ENCODE measurements around the gene PPM1N.

Gene PPM1N

DNA sequence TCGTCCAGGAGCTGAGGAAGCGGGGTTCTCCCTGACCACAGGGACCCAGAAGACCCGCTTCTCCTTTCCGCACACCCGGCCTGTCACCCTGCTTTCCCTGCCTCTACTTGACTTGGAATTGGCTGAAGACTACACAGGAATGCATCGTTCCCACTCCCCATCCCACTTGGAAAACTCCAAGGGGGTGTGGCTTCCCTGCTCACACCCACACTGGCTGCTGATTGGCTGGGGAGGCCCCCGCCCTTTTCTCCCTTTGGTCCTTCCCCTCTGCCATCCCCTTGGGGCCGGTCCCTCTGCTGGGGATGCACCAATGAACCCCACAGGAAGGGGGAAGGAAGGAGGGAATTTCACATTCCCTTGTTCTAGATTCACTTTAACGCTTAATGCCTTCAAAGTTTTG lies 27.9 kb downstream of the PPM1N start:
- in situ Hi-C loops (cut with HindIII; ENCODE audit: low sequenced_read_pairs) = no loop called here

DNA sequence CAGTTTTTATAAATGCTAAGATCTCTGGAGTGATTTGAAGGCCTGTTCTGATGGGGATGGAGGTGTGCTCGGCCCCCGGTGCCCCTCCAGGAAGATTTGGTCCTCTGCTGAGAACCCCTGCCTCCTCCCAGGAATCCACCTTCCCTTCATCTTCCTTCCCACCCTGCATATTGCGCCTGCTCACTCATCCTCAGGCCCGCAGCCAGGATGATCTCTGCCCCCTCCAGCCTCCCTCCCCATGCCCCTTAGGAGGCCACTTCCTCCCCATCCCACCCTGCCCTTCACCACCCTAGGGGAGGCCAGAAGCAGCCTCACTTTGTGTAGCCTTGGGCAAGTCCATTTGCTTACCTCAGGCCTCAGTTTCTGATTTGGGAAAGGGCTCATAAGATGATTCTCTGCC lies 28.7 kb downstream of the PPM1N start:
- in situ Hi-C loops (cut with HindIII; ENCODE audit: low sequenced_read_pairs) = no loop called here

DNA sequence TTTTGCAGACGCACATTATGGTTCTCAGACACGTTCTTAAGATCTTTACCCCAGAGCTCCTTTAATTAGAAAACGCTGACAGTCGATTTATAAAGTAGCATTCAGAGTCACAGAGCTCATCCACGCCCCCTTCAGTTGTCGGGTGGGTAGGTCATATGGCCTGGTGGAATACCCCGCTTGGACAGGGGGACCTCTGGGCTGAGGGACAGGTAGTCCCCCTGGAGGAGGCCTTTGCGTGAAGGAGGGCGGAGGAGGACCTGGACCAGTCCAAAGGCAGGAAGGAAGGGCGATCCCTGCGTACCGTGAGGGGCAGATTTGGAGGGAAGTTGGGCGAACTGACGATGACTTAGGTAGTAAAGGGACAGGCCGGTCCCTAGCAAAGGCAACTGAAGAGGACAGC lies 29.5 kb downstream of the PPM1N start:
- in situ Hi-C loops (cut with HindIII; ENCODE audit: low sequenced_read_pairs) = no loop called here

DNA sequence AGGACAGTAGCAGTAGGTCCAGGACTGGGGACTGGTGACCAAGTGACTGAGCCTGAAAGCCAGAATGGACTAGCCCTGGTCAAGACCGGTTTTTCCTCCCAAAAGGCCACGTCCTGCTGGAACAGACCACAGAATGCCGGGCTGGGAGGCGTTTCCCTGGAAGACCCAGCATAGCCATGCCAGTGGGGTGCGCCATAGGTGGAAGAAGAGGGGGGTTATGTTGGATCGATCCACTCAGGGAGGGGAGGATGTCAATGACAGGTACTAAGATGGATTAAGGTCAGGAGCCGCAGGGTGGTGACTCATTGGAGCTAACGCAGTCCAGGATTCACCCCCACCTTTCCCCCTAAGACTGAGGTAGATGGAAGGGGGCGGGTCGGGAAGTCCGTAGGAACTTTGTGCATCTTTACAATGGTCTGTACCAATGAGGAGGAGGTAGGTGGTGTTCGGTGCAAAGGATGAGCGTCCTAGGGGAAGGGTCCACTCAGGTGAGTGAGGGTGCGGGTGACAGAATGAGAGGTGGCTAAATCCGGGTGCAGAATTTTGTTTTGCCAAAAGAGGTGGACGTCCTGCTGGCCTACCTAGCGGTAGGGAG lies 30.0 kb downstream of the PPM1N start:
- in situ Hi-C loops (cut with HindIII; ENCODE audit: low sequenced_read_pairs) = no loop called here

DNA sequence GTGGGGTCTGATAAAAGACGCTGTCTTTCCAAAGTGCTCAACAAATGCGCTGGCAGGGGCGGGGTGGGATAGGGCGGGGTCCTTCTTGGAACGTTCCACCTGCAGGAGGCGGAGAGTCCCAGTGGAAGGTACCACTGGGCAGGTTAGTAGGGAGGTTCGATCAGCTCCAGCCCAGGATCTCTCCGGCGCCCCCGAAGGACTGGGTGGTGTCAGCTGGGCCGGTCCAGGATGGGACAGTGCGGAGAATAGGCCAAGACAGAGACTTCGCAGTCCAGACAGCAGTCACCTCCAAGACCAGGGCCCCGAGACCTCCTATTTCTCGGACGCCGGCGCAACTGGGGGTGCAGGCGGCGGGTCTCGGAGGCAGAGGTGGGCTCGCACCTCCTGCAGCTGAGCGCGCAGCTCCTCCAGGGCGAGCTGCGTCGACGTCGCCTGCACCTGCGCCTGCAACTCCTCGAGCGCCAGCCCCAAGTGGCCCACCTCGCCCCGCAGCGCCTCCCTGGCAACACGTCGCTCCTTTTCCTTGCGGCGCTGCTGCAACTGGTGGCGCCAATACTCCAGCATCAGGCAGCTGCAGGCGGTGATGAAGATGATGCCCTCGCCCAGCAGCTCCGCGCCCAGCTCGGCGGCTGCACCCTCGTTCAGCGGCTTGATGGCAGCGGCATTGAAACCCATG lies 30.6 kb downstream of the PPM1N start:
- in situ Hi-C loops (cut with HindIII; ENCODE audit: low sequenced_read_pairs) = no loop called here

DNA sequence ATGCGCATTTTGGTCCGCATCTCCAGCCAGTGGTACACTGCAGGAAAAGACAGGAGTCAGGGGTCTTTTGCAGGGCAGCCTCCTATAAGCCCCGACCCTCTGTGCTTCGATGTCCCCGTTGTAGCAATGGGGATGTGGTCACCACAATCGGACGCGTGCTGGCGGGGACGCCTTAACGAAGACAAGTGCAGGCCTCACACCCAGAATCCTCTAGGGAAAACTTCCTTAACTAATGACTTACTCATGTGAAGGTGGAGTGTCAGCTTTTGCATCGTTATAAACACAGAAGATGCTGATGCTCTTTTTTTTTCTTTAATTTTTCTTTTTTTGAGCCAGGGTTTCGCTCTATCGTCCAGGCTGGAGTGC lies 31.2 kb downstream of the PPM1N start:
- in situ Hi-C loops (cut with HindIII; ENCODE audit: low sequenced_read_pairs) = no loop called here

DNA sequence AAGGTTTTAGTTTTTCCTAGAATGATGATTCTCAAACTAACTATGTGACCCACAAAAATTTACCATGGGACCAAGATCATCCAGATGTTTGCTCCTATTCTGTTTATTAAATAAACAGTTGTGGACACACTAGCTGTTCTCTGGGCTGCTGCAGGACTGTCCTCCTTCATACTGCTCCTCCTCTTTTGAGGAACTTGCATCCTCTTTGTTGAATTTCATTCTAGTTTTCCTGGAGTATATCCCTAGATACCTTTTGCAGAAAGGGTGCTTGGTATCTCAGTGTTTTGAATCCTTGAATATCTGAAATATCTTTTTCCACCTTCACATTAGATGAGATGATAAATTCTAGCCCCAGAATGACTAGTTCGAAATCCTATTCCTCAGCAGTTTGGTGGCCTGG lies 33.1 kb downstream of the PPM1N start:
- in situ Hi-C loops (cut with HindIII; ENCODE audit: low sequenced_read_pairs) = no loop called here

DNA sequence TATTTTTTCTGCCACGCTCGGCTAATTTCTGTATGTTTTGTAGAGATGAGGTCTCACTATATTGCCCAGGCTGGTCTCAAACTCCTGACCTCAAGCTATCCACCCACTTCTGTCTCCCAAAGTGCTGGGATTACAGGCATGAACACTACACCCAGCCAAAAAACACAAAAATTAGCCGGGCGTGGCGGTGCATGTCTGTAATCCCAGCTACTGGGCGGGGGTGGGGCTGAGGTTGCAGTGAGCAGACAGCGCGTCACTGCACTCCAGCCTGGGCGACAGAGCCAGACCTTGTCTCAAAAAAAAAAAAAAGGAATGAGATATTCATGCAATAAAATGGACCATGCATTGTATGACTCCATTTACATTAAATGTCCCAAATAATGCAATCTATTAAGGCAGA lies 41.2 kb downstream of the PPM1N start:
- in situ Hi-C loops (cut with HindIII; ENCODE audit: low sequenced_read_pairs) = no loop called here

DNA sequence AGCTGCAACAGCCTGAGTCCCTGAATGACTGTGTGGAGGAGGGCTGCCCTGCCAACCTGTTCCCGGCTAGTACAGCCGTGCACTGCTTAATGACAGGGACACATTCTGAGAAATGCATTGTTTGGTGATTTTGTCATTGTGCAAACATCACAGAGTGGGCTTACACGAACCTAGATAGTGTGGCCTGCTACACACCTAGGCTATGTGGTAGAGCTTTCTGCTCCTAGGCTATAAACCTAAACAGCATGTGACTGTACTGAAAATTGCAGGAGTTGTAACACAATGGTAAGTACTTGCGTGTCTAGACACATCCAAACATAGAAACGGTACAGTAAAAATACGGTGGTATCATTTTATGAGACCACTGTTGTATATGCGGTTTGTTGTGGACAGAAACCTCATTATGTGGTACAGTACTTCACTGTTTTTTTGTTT lies 44.0 kb downstream of the PPM1N start:
- in situ Hi-C loops (cut with HindIII; ENCODE audit: low sequenced_read_pairs) = no loop called here

DNA sequence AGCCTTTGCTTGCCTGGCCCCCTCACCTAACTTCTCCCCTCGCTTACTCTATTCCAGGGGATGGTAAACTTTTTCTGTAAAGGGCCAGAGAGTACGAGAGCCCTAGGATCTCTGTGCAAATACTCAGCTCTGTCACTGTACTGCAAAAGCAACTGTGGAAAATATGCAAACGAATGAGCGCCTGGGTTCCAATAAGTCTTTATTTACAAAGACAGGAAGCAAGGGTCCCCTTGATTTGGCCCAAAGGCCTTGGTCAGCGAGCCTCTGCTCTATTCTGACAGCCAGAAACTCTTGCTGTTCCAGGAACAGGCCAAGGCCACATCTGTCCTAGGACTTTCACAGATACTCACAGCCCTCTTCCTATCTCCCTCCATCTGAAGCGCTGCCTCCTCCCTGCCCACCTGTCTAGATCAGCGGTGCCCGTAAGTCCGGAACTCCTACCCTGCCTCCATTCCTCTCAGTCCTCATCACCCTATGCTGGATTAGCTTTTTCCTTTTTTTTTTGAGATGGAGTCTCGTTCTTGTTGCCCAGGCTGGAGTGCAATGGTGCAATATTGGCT lies 49.0 kb downstream of the PPM1N start:
- in situ Hi-C loops (cut with HindIII; ENCODE audit: low sequenced_read_pairs) = no loop called here

DNA sequence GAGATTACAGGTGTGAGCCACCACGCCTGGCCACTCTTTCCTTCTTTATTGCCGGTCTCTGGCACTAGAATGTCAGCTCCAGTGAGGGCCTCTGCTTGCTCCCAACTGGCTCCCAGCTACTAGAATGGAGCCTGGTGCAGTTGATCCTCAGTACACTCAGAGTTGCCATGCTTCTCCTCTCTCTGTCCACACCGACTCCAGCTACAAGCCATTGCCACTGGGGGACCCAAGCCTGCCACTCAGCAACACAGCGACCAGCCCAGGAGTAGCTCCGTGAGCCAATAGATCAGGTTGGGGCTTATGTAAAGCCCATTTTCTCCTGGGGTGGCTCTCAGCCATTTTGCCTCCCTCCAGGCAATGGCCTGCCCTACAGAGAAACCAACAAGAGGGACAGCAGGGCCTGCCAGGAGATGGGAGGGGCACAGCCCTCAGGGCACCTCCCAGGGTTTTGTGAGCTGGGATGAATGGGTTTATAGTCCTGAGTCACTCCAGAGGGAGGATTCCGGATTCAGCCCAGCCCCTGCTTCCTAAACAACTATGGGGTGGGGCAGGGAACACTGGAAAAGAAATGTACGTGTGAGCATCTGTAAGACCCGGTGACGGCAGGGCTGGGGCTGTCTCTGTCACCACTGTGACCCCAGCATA lies 49.8 kb downstream of the PPM1N start:
- in situ Hi-C loops (cut with HindIII; ENCODE audit: low sequenced_read_pairs) = no loop called here

Data from endothelial cell of hepatic sinusoid (primary cell).